ENCODE data around the gene REV3L. TPM values are rescaled to one million over a fixed set of nuclear protein-coding genes. Genes with fewer than 3 reads are reported as not detected.

The REV3L gene
- total and polyA plus RNA-seq, 12 donors, result 5.6 to 25.8 (median 13.9) TPM

GRCh38 chr6:111381123-111381522 is 101.9 kb downstream of the REV3L start:
- DNase-seq (no peak), ATAC-seq (no peak)
- peaks cover 0 to 9% (median 0%) of the 10 kb centered on the region in 9 donors for H3K4me1 ChIP-seq
- intact Hi-C loops (cut with DNase I), result no loop called here
- no peak for TF ChIP-seq CTCF (IDR thresholded peaks at IDR 0.05)
- H3K36me3 ChIP-seq, result peaks cover 0 to 96% (median 22%) of the 10 kb centered on the region in 9 donors
- H3K4me3 ChIP-seq, result no peak overlapping the region
- no peak overlapping the region for H3K27ac ChIP-seq
- peaks cover 0 to 6% (median 0%) of the 10 kb centered on the region in 11 donors for H3K9me3 ChIP-seq
- H3K27me3 ChIP-seq, result no peaks in the 10 kb centered on the region

- intact Hi-C loops (cut with DNase I), result no loop called here
- Histone ChIP-seq H3K4me1 (peaks cover 0 to 9% (median 0%) of the 10 kb centered on the region in 9 donors), H3K36me3 (peaks cover 0 to 96% (median 31%) of the 10 kb centered on the region in 9 donors)
These were observed 103.2 kb downstream of the REV3L start for GRCh38 chr6:111379831-111380230.

GRCh38 chr6:111379302-111379701 is 103.7 kb downstream of the REV3L start:
- H3K4me1 ChIP-seq, result peaks cover 0 to 9% (median 0%) of the 10 kb centered on the region in 9 donors
- no peak overlapping the region for H3K4me3 ChIP-seq
- H3K36me3 ChIP-seq, result peaks cover 0 to 96% (median 26%) of the 10 kb centered on the region in 9 donors
- peaks cover 0 to 6% (median 0%) of the 10 kb centered on the region in 11 donors for H3K9me3 ChIP-seq
- TF ChIP-seq CTCF (IDR thresholded peaks at IDR 0.05), result no peak
- intact Hi-C loops (cut with DNase I), result no loop called here
- no peaks in the 10 kb centered on the region for H3K27me3 ChIP-seq
- ATAC-seq, result no peak
- DNase-seq, result no peak
- H3K27ac ChIP-seq, result no peak overlapping the region

More at GRCh38 chr6:111379831-111380230, 103.2 kb downstream of the REV3L start:
- Histone ChIP-seq H3K27ac (no peak overlapping the region), H3K4me3 (no peak overlapping the region), H3K9me3 (peaks cover 0 to 6% (median 0%) of the 10 kb centered on the region in 11 donors), H3K27me3 (no peaks in the 10 kb centered on the region)
- no peak for DNase-seq
- no peak for TF ChIP-seq CTCF (IDR thresholded peaks at IDR 0.05)
- 98 to 100% methylated on average over 2 of the region's 2 CpGs for WGBS, 2 donors
- ATAC-seq, result no peak

- intact Hi-C loops (cut with DNase I), result no loop called here
- no peak for ATAC-seq
- peaks cover 0 to 98% (median 23%) of the 10 kb centered on the region in 9 donors for H3K36me3 ChIP-seq
These were observed 105.4 kb downstream of the REV3L start for GRCh38 chr6:111377558-111378120.

More at GRCh38 chr6:111377558-111378120, 105.4 kb downstream of the REV3L start:
- Histone ChIP-seq H3K4me1 (peaks cover 0 to 9% (median 0%) of the 10 kb centered on the region in 9 donors), H3K27me3 (no peaks in the 10 kb centered on the region), H3K27ac (no peak overlapping the region), H3K9me3 (no peaks in the 10 kb centered on the region), H3K4me3 (no peak overlapping the region)
- TF ChIP-seq CTCF (IDR thresholded peaks at IDR 0.05), result no peak
- DNase-seq, result no peak
- WGBS, 2 donors, result 97 to 100% methylated on average over 2 of the region's 2 CpGs
